SIG-M5 treated with dmso at 0.1 percent for 504 hours (cell line): ENCODE data around the gene RAD50.

Experiments used
- DNase-seq: peaks from one replicate; lab custom pipeline; 2025; ENCODE audit not compliant: unreplicated experiment; lab: John Stamatoyannopoulos, UW

The RAD50 gene

GRCh38 chr5:132659598-132660493 lies 103.1 kb downstream of the RAD50 start:
- no peak for DNase-seq

GRCh38 chr5:132661231-132662003 lies 104.6 kb downstream of the RAD50 start:
- DNase-seq = no peak

GRCh38 chr5:132662004-132662401 lies 105.2 kb downstream of the RAD50 start:
- DNase-seq = no peak

DNA sequence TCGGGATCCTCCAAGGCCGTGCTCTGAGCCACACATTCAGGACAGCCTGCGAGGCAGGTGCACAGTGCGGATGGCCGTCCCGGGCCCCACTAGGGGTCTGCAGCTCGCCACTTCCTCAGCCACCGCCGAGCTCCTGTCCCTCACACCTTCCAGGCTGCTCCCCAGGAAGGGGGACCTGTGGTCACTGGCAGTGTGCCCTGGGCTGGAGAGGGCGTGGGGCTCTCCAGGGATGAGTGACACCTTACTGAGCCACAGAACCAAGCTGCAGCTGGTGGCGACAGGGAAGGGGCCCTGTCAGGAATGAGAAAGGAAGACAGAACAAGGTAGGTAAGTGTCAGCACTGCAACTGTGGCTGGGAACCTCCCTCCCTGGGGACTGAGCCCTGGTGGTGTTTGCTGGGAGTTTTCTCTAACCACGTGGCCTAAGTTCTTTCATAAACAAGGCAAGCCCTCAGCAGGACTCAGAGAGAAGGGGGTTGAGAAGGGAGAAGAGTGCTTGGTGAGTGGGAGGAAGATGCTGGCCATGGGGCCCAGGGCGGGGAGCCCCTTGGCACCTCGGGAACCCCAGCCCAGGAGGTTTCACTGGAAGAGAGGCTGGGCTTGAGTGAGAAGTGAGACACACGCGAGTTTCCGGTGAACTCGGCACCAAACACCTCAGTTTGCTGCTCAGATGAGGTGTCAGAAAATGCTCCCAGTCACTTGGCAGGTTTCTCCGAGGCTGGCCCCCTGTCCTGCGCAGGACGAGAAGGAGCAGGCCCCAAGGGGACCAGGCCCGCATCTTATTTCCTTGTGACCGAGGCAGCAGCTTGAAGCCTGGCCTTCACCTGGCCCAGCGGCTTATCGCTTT lies 106.4 kb downstream of the RAD50 start:
- no peak for DNase-seq

DNA sequence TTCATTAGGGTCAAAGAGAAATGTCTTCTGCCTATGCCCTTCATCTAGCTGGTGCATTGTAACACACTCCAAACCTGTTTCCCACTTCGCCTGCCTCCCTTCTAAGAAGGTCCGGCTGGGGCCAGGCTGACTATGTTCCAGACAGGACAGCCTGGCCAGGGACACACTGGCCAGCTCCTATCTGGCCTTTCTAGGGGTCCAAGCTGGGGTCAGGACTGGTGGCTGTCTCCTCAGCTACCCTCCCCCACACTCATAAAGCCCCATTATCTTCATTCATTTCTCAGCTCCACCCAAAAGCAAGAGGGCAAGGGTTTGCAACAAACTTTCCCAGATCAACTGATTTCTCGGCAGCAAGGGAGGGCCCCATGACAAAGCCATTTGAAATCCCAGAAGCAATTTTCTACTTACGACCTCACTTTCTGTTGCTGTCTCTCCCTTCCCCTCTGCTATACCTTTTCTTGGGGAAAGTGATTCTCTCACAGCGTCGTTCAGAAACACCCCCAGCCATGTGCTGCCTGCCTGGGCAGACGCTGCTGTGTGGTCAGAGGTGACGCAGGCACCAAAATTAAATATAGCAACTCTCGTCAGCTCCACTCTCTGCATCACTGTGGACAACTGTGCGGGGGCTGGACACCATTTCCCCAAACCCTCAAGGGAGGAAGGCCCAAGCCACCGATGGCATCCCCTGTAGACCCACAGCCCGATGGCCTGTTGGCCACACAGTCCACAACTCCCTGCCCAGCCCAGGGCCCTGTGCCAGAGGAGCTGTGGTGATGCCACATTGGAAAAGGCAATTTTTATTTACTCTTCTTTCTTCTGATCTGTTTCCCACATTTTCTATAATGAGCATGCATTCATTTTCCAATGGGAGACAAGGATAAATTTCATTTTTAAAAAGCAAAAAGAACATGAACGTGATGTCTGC lies 107.3 kb downstream of the RAD50 start:
- DNase-seq = no peak

- no peak for DNase-seq
Observed at GRCh38 chr5:132664696-132665209, 108.0 kb downstream of the RAD50 start.

DNA sequence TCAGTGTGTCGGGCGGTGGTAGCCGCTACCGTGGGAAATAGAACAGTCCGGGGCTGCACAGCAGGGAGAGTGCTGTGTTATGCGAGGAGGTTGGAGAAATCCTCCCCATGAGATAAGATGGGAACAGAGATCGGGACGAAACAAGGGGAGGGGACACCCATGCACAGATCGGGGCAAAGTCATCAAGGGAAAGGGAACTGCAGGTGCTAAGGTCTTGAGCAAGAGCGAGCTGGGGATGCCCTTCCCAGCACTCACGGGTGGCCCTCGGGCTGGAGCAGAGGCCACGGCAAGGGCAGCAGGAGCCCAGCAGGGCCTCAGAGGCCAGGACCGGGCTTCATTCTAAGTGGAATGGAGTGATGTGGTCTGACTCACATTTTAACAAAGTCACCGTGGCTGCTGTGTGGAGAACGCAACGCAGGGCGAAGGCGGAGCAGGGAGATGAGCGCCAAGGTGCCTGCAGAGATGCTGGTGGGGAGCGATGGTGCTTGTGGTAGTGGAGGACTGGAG lies 108.8 kb downstream of the RAD50 start:
- no peak for DNase-seq

- no peak for DNase-seq
Observed at GRCh38 chr5:132666310-132667123, 109.7 kb downstream of the RAD50 start.

- no peak for DNase-seq
Observed at GRCh38 chr5:132667309-132667708, 110.5 kb downstream of the RAD50 start.

DNA sequence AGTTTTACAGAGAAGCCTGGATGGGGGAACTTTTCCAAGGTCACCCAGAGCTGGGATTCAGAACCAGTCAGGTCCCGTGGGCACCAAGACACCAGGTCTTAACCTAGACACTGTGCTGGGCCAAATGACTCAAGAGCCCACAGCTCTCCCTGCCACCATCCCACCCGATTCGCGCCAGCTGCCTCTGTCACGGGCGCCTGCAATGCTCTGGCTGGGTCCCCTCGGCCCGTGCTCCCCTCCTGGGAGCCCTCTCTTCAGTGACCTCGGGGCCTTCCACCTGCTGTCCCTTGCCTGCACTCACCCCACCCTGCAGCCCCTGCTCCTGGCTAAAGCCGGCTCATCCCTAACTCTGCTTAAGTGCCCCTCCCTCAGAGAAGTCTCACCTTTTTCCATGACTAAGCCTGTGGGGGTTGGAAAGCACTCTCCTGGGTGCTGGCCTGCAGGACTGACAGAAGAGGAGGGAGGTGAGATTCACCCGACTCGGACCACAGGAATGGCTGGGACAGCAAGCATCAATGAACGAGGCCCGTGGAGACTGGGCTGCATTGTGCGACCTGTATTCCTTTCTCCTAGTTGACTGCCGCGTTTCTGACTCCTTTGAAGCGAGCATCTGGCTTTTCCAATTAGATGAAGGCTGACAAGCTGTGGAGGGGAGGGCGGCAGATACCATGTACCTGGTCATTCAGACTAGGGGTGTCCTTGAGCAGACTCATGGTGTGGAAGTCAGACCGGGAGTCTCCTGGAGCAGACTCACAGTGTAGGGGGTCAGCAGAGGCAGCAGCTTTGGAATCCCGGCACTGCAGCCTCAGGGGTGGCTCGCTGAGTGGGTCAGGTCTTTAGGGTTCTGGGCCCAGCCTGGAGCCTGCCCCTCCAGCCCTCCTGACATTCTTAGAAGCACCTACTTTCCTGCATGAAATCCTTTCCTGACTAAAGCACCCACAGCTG lies 111.3 kb downstream of the RAD50 start:
- DNase-seq = no peak

GRCh38 chr5:132668706-132669454 lies 112.1 kb downstream of the RAD50 start:
- DNase-seq = no peak

DNA sequence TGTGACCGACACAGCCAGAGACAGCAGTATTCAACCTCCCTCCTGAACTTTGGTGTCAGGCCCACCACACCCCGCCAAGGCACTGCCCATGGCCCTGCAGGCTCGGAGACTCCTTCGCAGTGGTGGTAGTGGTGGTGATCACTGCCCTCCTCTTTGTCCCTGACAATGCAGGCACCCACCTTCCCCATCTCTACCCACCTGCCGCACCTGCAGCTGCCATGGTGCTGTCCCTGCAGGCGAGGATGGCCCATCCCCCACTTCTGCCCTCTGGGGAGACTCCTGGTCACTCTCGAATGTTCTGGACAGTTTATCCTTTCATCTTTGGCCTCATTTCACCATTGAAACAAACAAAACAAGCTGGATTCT lies 112.7 kb downstream of the RAD50 start:
- DNase-seq = no peak

- no peak for DNase-seq
Observed at GRCh38 chr5:132669966-132670882, 113.4 kb downstream of the RAD50 start.

DNA sequence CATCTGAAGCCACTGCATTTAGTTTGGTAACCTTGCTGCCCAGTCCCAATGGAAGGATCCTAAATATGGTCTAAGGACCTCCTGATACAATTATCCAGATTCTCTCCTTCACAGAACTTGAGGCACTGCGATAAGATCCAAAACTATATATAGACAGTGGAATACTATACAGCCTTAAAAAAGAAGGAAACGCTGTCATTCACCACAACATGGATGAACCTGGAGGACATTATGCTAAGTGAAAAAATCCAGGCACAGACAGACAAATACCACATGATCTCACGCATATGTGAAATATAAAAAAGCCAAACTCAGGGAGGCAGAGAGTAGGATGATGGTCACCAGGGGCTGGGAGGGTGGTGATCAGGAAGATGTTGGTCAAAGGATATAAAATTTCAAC lies 114.2 kb downstream of the RAD50 start:
- no peak for DNase-seq

DNA sequence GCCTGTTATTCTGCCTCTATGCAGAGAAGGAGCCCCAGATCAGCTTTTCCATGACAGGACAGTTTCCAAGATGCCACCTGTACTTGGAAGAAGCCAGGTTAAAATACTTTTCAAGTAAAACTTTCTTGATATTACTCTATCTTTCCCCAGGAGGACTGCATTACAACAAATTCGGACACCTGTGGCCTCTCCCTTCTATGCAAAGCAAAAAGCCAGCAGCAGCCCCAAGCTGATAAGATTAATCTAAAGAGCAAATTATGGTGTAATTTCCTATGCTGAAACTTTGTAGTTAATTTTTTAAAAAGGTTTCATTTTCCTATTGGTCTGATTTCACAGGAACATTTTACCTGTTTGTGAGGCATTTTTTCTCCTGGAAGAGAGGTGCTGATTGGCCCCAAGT lies 116.7 kb downstream of the RAD50 start:
- no peak for DNase-seq

DNA sequence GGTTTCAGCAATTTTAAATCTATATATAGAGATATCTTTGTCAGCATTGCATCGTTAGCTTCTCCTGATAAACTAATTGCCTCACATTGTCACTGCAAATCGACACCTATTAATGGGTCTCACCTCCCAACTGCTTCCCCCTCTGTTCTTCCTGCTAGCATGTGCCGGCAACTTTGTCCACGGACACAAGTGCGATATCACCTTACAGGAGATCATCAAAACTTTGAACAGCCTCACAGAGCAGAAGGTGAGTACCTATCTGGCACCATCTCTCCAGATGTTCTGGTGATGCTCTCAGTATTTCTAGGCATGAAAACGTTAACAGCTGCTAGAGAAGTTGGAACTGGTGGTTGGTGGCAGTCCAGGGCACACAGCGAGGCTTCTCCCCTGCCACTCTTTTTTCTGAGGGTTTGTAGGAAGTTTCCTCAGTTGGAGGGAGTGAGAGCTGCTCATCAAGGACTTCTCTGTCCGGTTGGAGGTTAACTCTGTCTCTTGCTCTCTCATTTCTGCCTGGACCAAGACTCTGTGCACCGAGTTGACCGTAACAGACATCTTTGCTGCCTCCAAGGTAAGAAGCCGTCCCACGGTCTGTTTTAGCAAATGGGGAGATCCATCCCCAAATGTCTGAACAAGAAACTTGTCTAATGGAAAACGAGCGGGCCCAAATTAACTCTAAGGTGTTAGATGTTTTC lies 117.3 kb downstream of the RAD50 start, which contains the start of gene IL4:
Gene IL4 (plus strand): TSS at position 51 of the 692 bp plus-strand sequence. CDS start 62 bp downstream, at position 113.
- DNase-seq = no peak
